ENCODE results near the gene CCSER2. TPM values are rescaled to one million over a fixed set of nuclear protein-coding genes. Genes with fewer than 3 reads are reported as not detected.

The CCSER2 gene
- total RNA-seq, 4 donors from 2014 or later, result 60.5 to 80.6 (median 63.1) TPM

- Histone ChIP-seq H3K9me3 (no peaks in the 10 kb centered on the region), H3K4me3 (no peak overlapping the region), H3K36me3 (peaks cover 14 to 26% (median 21%) of the 10 kb centered on the region in 4 donors), H3K4me1 (no peaks in the 10 kb centered on the region), H3K27me3 (no peaks in the 10 kb centered on the region), H3K27ac (replicated peaks in 1 of 4) (no peak overlapping the region)
- WGBS, result 65% methylated on average over 2 of the region's 2 CpGs
- TF ChIP-seq POLR2AphosphoS5 (IDR thresholded peaks at IDR 0.05), result no peak
- no peak for TF ChIP-seq EP300 (IDR thresholded peaks at IDR 0.05)
- intact Hi-C loops (cut with DNase I), result loop anchor here (2.0 kb wide), 1 partner anchor 162 kb away; no protein-coding TSS in a partner anchor
- no peak for DNase-seq (ENCODE audit: extremely low spot score)
These were observed 46.1 kb downstream of the CCSER2 start for GRCh38 chr10:84374455-84374854.

- no peak for TF ChIP-seq EP300 (IDR thresholded peaks at IDR 0.05)
- peak; percentile 59 to 74 (median 73) for TF ChIP-seq CTCF (IDR thresholded peaks at IDR 0.05)
- no peaks in the 10 kb centered on the region for H3K27me3 ChIP-seq
- peaks cover 14 to 26% (median 21%) of the 10 kb centered on the region in 4 donors for H3K36me3 ChIP-seq
- no peak overlapping the region for H3K27ac ChIP-seq (replicated peaks in 1 of 4)
- intact Hi-C loops (cut with DNase I), result loop anchor here (2.0 to 5.0 kb wide), 2 partner anchors 113 to 162 kb away; no protein-coding TSS in a partner anchor
- no peak for DNase-seq (ENCODE audit: extremely low spot score)
- no peak overlapping the region for H3K4me3 ChIP-seq
- no peaks in the 10 kb centered on the region for H3K9me3 ChIP-seq
- H3K4me1 ChIP-seq, result no peaks in the 10 kb centered on the region
These were observed 46.6 kb downstream of the CCSER2 start for GRCh38 chr10:84375011-84375410.

- H3K4me3 ChIP-seq, result no peak overlapping the region
- no peaks in the 10 kb centered on the region for H3K9me3 ChIP-seq
- intact Hi-C loops (cut with DNase I), result loop anchor here (2.0 to 5.0 kb wide), 2 partner anchors 114 to 161 kb away; no protein-coding TSS in a partner anchor
- peaks cover 14 to 26% (median 21%) of the 10 kb centered on the region in 4 donors for H3K36me3 ChIP-seq
- H3K4me1 ChIP-seq, result no peaks in the 10 kb centered on the region
- no peak overlapping the region for H3K27ac ChIP-seq (replicated peaks in 1 of 4)
- 87% methylated on average over 1 of the region's 1 CpG for WGBS
- no peak for DNase-seq (ENCODE audit: extremely low spot score)
- H3K27me3 ChIP-seq, result no peaks in the 10 kb centered on the region
- TF ChIP-seq POLR2A (IDR thresholded peaks at IDR 0.05; ENCODE audit: low read depth) (no peak), EP300 (IDR thresholded peaks at IDR 0.05) (no peak), CTCF (IDR thresholded peaks at IDR 0.05) (no peak), POLR2AphosphoS5 (IDR thresholded peaks at IDR 0.05) (no peak)
These were observed 47.5 kb downstream of the CCSER2 start for GRCh38 chr10:84375881-84376280.

GRCh38 chr10:84388148-84388547, 59.8 kb downstream of the CCSER2 start:
- Histone ChIP-seq H3K9me3 (no peaks in the 10 kb centered on the region), H3K36me3 (peaks cover 3 to 17% (median 9%) of the 10 kb centered on the region in 4 donors), H3K27me3 (no peaks in the 10 kb centered on the region), H3K27ac (replicated peaks in 1 of 4) (no peak overlapping the region), H3K4me1 (peaks cover 0 to 15% (median 5%) of the 10 kb centered on the region in 4 donors), H3K4me3 (no peak overlapping the region)
- TF ChIP-seq POLR2AphosphoS5 (IDR thresholded peaks at IDR 0.05) (no peak), POLR2A (IDR thresholded peaks at IDR 0.05; ENCODE audit: low read depth) (no peak), CTCF (IDR thresholded peaks at IDR 0.05) (no peak), EP300 (IDR thresholded peaks at IDR 0.05) (no peak)
- 100% methylated on average over 1 of the region's 1 CpG for WGBS
- DNase-seq (ENCODE audit: extremely low spot score), result no peak
- intact Hi-C loops (cut with DNase I), result no loop called here

- Histone ChIP-seq H3K9me3 (no peaks in the 10 kb centered on the region), H3K27me3 (no peaks in the 10 kb centered on the region), H3K27ac (replicated peaks in 1 of 4) (no peak overlapping the region), H3K36me3 (peaks cover 3 to 11% (median 8%) of the 10 kb centered on the region in 4 donors), H3K4me3 (no peak overlapping the region), H3K4me1 (peaks cover 0 to 15% (median 3%) of the 10 kb centered on the region in 4 donors)
- intact Hi-C loops (cut with DNase I), result no loop called here
- 95% methylated on average over 4 of the region's 4 CpGs for WGBS
- DNase-seq (ENCODE audit: extremely low spot score), result no peak
- TF ChIP-seq POLR2AphosphoS5 (IDR thresholded peaks at IDR 0.05) (no peak), EP300 (IDR thresholded peaks at IDR 0.05) (no peak), POLR2A (IDR thresholded peaks at IDR 0.05; ENCODE audit: low read depth) (no peak), CTCF (IDR thresholded peaks at IDR 0.05) (no peak)
These were observed 62.0 kb downstream of the CCSER2 start for GRCh38 chr10:84390364-84390763.

Data from esophagus muscularis mucosa (tissue), 4 donors.